IPS-11a (cell line): Measurements from ENCODE around the gene ZNF213.
"Not testable (repeated sequence)": the region's sequence is repeated elsewhere in the genome, so short reads cannot be mapped to it uniquely, and the experiment has no call there.

Experiments
- H3K4me3 ChIP-seq: one replicate; pipeline ENCODE4 v1.5.1; 2013; ENCODE audit warnings: low read depth, low read length, control low read depth

ZNF213 gene

DNA sequence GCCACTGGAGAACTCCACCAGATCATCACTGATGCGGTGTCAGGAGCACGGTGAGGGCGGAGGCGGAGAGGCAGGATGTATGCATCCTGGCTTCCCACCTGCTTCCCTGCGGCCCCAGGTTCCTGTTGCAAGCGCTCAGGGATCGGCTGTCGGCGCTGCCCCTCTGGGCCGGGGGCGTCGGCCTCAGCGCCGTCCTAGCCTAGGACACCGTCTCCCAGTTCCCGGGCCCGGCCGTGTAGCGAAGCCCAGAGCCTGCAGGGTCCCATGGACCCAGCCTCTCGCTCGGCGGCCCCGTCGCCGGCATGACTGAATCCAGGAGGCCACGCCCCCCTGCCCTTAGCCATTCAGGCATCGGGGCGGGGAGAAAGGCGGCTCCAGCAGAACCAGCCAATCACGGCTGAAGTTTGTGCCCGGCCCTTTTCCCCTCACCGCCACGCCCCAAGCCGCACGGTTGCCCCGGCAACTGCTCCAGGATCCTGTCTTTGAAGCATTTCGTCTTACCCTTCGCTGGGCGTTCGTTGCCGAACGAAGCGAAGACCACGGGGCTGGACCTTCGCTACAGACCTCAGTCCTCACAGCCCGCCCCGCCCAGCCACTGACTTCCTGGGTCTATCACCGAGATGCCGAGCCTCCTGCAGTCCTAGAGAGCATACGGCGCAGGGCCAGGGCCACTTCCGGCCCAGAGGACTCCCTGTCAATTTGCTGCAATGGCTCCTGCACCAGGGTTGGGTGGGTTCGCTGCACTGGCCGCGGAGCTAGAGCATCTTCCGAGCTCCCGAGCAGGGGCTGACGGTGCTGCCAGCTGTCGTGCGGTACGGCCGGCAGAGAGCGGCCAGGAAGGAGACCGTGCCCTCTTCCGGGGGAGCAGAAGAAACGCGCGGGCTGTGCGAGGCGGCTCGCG is 10.6 kb upstream of the ZNF213 start:
- peak overlapping the region; percentile 65 for H3K4me3 ChIP-seq

DNA sequence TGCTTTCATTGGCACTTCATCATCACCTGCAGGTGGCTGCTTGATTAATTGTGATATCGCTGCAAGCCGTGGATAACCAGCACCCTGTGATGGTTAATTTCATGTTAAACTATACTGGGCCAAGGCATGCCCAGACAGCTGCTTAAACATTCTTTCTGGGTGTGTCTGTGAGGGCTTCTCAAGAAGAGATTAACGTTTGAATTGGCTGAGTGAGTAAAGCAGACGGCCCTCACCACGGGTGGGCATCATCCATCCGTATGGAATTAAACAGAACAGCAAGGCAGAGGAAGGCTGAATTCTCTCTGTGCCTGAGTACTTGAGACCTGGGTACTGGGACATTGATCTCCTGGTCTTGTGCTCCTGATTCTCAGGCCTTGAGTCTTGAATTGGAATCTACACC is 7.1 kb upstream of the ZNF213 start:
- no peak overlapping the region for H3K4me3 ChIP-seq

DNA sequence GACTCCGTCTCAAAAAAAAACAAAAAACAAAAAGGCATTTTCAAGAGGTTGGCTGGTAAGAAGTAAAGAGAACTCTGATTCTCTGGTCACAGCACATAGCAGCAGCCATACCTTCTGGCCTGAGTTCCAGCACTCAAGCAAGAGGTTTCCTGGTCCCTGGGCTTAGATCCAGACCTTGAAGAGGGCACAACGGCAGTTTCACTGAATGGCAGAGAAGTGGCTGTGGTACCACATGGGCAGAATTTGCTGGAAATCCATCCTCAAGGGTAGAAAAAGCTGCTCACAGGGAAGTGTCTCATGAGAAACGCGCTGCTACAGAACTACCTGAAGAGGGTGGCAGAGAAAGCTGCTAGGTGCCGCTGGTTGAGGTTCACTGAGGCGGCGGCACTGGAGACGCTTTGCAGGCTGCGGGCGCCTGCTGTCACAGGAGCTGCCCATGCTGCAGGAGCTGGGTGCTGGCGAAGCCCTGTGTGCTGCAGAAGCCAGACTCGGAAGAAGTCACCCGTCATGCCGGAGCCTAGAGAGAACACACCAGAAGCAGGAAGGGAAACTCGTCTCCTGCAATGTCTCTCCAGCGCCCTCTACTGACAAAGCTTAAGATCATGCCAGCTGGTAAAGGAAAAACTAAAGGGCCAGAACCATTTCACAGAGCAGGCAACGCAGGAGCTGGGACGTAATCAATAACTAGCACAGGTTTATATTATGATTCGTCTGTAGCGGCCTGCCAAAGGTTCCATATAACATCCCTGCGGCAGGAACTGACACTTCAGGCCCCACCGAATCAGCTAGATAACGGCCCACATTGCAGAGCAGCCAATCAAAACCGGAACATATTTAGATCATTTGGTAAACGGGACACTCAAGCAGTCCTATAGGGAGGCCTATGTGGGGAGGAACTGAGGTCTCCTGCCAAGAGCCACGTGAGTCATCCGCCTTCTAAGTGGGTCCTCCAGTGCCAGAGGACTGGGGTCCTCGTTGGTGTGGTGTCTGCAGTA is 5.4 kb upstream of the ZNF213 start:
- H3K4me3 ChIP-seq, result no peak overlapping the region

DNA sequence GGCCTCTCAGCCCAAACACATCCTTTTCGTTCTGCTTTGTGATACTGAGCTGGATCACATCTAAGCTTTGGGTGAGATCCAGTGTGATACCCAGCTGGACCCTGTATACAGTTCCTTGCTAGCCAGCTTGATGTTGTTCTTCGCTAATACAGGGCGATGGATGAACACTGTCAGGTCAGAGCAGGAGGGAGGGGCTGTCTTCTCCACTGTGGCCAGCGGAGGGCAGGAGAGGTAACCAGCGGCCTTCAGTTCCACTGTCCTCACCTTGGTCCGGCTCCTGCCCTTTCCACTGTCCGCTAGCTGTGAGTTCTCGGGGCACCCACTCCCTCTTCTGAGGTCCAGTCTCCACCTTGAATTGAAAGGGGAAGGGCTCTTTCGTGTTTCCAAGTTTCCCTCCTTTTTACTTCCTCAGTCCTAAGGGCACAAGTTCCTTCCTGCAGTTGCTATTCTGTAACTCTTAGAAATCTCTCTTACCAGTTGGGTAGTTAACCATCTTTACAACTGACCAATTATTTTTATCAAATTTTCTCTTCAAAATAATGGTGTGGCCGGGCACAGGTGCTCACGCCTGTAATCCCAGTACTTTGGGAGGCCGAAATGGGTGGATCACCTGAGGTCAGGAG is 3.0 kb upstream of the ZNF213 start:
- H3K4me3 ChIP-seq, result no peak overlapping the region

DNA sequence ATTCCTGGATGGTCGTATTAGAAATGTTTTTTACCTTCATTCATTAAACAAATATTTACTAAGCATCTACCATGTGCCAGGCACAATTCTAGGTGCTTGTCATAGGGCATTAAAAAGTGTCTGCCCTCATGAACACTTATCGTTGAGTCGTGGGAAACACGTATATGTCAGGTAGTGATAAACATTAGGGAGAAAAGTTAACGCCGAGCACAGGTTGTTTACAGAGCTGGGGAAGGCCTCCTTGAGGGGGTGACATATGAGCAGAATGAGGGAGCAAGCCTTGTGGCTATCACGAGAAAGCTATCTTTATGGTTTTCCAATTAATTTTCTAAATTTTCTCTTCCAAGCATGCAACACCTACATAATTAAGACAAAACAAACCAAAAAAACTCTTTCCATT is 985 bp upstream of the ZNF213 start:
- peak overlapping the region; percentile 83 for H3K4me3 ChIP-seq

DNA sequence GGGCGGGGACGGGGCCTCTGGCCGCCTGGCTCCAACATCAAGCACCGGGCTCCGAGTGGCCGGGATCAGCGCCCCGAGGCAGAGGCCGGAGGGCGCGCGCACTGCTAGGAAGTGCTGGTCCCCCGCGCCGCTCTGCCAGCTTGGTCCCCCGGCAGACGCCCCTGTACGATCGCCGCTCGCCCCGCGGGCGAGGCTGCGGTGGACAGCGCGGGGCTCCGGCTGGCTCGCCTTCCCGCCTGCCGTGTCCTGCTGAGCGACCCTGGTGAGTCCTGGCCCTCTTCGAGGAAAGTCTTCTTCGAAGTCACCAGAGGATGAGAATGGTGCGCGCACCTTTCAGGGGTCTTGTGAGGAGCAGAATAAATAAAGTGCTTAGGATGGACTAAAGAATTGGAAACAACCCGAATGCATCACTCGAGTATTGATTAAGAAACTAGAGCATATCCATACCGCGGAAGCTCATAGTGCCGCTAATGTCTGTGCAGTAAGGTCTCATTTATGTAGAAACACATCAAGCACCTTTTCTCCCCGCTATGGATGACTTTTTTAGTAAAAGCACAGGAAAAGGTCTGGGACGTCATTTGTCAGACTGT is 392 bp downstream of the ZNF213 start:
- peak overlapping the region; percentile 90 for H3K4me3 ChIP-seq

DNA sequence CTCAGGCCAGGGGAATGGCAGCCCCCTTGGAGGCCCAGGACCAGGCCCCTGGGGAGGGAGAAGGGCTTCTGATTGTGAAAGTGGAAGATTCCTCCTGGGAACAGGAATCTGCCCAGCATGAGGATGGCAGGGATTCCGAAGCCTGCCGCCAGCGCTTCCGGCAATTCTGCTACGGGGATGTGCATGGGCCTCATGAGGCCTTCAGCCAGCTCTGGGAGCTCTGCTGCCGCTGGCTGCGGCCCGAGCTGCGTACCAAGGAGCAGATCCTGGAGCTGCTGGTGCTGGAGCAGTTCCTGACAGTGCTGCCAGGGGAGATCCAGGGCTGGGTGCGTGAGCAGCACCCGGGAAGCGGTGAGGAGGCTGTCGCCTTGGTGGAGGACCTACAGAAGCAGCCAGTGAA is 2.4 kb downstream of the ZNF213 start:
- no peak overlapping the region for H3K4me3 ChIP-seq

DNA sequence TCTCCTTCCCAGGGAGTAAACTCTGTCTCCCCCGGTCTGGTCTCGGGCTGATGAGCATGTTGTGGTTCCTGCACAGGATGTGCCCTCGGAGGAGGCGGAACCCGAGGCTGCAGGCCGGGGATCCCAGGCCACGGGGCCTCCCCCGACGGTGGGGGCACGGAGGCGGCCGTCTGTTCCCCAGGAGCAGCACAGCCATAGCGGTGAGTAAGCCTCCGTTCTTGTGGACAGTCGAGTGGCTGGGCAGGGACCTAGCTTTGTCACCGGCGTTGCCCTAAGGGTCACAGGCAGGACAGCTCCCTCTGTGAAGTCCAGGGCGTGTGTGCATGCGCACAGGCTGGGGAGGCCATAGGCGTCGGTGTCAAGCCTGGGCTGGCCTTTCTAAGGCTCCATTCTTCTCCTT is 3.5 kb downstream of the ZNF213 start:
- H3K4me3 ChIP-seq, result no peak overlapping the region

DNA sequence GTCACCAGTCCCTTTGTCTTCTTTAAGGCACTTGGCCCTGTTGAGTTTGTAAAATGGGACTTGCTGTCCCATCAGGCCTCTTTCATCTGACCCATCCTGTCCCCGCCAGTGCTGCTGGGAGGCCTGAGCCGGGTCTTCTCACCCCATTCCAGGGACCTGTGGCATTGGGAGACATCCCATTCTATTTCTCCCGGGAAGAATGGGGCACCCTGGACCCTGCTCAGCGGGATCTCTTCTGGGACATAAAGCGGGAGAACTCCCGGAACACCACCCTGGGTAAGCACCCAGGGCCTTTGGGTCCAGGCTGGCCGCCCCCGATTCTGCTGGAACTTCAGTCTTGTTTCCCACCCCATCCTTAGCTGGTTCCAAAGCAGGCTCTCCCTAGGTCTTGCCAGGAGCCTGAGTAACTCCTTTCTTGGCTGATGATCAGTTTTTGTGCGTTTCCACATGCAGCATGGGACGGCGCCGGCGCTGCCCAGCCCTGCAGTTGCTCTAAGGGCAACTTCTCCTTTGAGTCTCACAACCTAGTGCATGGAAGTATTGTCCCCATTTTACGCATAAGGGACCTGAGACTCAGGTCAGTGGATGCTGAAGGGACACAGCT is 4.1 kb downstream of the ZNF213 start:
- no peak overlapping the region for H3K4me3 ChIP-seq

DNA sequence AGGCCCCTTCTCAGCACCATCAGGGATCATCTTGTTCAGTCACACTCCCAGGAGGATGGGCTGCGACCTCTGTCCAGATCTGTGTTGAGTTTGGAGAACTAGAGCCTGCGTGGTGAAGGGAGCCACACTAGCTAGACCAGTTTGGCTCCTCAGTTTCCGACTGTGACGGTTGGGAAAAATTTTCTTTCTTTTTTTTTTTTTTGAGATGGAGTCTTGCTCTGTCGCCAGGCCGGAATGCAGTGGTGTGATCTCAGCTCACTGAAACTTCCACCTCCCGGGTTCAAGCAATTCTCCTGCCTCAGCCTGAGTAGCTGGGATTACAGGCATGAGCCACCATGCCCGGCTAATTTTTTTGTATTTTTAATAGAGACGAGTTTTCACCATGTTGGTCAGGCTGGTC is 4.7 kb downstream of the ZNF213 start:
- not testable (repeated sequence) for H3K4me3 ChIP-seq

DNA sequence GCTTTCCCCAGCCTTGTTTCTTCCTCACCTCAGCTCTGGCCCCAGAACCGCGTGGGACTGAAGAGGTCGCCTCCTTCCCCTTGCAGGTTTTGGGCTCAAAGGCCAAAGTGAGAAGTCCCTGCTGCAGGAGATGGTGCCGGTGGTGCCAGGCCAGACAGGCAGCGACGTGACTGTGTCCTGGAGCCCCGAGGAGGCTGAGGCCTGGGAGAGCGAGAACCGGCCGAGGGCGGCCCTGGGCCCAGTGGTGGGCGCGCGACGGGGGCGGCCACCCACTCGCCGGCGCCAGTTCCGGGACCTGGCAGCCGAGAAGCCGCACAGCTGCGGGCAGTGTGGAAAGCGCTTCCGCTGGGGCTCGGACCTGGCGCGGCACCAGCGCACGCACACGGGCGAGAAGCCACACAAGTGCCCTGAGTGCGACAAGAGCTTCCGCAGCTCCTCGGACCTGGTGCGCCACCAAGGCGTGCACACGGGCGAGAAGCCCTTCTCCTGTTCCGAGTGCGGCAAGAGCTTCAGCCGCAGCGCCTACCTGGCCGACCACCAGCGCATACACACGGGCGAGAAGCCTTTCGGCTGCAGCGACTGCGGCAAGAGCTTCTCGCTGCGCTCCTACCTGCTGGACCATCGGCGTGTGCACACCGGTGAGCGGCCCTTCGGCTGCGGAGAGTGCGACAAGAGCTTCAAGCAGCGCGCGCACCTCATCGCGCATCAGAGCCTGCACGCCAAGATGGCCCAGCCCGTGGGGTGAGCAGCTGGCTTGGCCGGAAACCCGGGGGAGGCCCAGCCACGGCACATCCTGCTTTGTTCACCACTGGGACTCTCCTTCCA is 6.0 kb downstream of the ZNF213 start:
- H3K4me3 ChIP-seq, result no peak overlapping the region

DNA sequence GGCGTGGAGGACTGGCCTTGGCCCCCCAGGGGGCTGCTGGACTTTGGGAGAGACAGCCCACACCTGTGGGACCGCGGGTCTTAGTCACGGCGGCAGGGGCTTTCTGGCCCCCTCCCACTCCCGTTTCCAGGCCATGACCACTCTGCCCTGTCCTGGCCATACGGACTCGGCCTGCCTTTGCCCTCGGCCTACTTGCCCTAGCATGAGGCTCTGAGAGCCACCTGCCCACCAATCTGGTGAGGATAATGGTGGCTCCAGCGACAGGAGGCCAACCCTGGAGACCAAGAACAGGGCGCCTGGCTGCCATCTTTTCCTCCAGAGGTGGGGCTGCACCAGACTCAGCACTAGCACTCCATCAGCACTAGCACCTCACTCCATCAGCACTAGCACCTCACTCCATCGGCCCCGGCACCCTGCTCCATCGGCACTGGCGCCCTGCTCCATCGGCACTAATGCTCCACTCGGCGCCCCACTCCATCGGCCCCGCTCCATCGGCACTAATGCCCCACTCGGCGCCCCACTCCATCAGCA is 7.0 kb downstream of the ZNF213 start:
- H3K4me3 ChIP-seq, result no peak overlapping the region

DNA sequence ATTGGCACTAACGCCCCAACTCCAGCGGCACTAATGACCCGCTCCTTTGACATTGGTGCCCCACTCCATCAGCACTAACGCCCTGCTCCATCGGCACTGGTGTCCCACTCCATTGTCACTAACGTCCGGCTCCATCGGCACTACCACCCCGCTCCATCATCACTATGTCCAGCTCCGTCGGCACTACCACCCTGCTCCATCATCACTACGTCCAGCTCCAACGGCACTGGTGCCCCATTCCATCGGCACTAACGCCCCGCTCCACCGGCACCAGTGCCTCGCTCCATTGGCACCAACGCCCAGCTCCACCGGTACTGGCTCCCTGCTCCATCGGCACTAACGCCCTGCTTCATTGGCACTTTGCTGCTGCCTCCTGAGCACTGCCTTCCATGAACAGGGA is 7.5 kb downstream of the ZNF213 start:
- H3K4me3 ChIP-seq, result no peak overlapping the region

DNA sequence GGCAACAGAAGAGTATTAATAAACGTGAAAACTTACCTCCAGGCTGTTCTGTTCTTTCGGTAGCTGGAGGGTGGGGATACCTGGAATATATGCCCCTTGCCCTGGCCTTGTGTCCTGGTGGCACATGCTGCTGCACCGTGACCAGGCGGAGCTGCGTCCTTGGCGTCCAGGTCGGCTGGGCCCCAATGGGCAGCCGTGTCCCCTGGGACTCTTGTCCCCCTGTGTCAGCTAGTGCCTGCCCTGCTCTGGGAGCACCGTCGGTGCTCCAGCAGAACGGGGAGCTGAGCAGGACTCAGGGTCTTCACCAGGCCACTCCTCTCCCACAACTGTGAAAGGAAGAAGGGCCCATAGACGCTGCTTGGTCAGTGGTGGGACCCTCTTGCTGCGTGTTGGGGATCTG is 7.9 kb downstream of the ZNF213 start:
- no peak overlapping the region for H3K4me3 ChIP-seq

DNA sequence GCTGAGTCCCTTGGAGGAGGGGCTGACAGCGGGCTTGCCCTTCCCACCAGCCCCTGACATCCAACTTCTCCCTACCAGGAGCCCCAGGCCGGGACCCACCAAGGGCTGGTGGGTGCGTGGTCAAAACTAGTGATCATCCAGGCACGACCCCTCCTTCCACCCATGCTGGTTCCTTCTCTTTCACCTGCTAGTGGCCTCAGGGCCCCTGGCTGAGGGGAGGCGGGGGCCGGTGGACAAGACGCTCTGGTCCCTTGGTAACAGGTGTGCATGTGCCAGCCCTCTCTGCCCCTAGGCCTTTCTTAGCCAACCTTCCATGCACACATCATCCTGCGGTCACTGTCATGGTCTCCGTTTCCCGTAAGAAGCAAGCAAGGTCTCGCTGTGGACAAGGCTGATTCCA is 8.4 kb downstream of the ZNF213 start:
- no peak overlapping the region for H3K4me3 ChIP-seq

DNA sequence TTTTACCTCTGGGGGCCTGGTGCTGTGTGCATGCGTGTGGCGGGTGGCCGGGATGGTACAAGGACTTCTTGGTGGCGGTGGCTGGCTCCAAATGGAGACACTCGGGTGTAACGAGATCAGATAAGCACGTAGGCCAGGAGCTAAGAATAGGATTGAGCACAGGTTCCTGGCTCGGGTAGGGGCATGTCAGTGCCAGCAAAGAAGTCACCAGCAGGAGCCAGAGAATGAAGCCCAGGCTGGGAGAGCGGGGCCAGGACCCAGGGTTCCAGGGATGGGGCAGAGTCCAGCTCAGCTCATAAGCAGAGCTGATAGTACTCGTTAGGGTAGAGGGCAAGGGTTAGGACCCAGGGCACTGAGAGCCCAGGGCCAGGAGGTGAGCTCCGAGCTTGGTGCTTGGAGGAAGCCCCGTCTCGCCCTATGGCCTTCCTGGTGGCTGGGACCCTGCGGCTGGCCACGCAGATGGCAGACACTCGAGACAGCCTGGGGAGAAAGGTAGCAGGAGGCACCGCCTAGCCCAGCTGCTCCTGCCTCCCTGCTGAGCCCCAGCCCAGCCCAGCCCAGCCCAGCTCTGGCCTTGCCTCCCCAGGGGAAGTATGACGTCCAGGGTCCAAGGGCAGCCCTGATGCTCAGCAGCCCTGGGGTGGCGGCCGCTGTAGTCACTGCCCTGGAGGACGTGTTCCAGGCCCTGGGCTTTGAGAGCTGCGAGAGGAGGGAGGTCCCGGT is 8.9 kb downstream of the ZNF213 start:
- no peak overlapping the region for H3K4me3 ChIP-seq

DNA sequence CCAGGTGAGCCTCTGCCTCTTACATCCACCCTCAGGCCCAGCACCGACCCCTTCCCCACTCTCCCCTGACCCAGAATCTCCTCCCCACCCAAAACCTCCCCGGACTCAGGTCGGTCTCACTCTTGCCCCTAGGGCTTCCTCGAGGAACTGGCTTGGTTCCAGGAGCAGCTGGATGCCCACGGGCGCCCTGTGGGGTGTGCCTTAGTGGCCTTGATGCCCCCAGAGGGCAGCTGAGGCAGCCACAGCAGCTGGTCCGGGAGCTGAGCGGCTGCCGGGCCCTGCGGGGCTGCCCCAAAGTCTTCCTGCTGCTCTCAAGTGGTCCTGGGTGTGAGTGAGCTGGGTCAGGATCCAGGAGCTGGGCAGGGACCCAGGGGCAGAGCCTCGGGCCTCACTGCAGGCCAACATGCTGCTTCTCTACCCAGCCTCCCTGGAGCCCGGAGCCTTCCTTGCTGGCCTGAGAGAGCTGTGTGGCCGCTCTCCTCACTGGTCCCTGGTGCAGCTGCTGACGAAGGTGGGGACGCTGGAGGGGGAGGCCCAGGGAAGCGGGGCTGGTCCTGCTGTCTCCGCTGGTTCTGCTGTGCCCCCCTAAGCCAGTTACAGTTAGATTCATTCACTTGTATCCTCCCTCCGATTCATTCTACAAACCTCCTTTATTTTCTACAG is 9.6 kb downstream of the ZNF213 start:
- H3K4me3 ChIP-seq, result no peak overlapping the region

DNA sequence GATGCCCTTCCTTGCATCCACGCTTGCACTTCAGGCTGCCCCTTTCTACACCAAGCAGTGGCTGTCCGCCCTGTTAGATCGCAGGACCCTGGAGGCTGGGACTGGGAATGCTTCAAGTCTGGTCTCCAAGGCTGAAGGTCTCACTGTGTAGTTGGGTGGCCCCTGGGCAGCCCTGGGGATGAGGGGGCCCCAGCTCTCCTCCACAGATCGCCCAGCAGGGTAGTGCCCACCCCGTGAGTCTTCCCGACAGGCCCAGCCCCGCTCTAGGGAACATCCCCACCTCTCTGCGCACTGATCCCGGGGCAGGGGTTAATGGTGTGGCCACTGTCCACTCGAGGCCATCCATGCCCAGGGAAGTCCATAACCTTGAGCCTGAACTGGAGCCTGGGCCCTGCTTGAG is 10.3 kb downstream of the ZNF213 start:
- H3K4me3 ChIP-seq, result no peak overlapping the region
